Measurements from ENCODE around the gene RFX1.

GRCh38 chr19:13980340-13980739, 25.8 kb downstream of the RFX1 start:
- TF ChIP-seq CTCF (IDR thresholded peaks at IDR 0.05; ENCODE audit: low read length) (no peak), EZH2 (optimal IDR thresholded peaks at IDR 0.05; ENCODE audit: low read depth, low read length) (no peak)

All from MM.1S (cell line).